ENCODE data around the gene AUTS2. TPM values are rescaled to one million over a fixed set of nuclear protein-coding genes. Genes with fewer than 3 reads are reported as not detected.

The AUTS2 gene
- polyA plus RNA-seq, 1 donor (not counting 4 experiments of a cell fraction or from before 2014, with no cell fraction given) = 4.7 TPM

GRCh38 chr7:70178787-70179186 lies 580.5 kb downstream of the AUTS2 start:
- DNase-seq (ENCODE audit: low read depth, low spot score) (peak; percentile 48), FAIRE-seq (peak; percentile 52)
- no peaks in the 10 kb centered on the region for H3K9me3 ChIP-seq (ENCODE audit: control insufficient read depth, low read depth, low read length)
- H3K4me3 ChIP-seq (ENCODE audit: control insufficient read depth in 2 of 3, extremely low read depth in 1 of 3, insufficient read depth in 2 of 3, low read depth in 1 of 3, low read length in 3 of 3) = no peak overlapping the region
- no peak overlapping the region for H3K27ac ChIP-seq (ENCODE audit: control insufficient read depth, insufficient read depth, low read length)
- dilution Hi-C loops (cut with MboI; ENCODE audit: extremely low pct_ligation_motif_present, low sequenced_read_pairs) = no loop called here
- H3K4me2 ChIP-seq (ENCODE audit: control insufficient read depth, extremely low read depth, insufficient read depth, low read depth, low read length) = no peak overlapping the region
- no peaks in the 10 kb centered on the region for H3K79me2 ChIP-seq (ENCODE audit: control insufficient read depth, insufficient read depth, low read length)
- no peaks in the 10 kb centered on the region for H4K20me1 ChIP-seq (ENCODE audit: control insufficient read depth, extremely low read depth, insufficient read depth, low read length)
- peaks cover 18% of the 10 kb centered on the region for H3K4me1 ChIP-seq (ENCODE audit: control insufficient read depth, extremely low read depth, insufficient read depth, low read length)
- no peaks in the 10 kb centered on the region for H3K9me1 ChIP-seq (ENCODE audit: control insufficient read depth, extremely low read depth, insufficient read depth, low read length)
- no peaks in the 10 kb centered on the region for H3K27me3 ChIP-seq (ENCODE audit: control insufficient read depth, extremely low read depth, insufficient read depth, low read length)
- TF ChIP-seq CTCF (optimal IDR thresholded peaks at IDR 0.05 in 1 of 3, IDR thresholded peaks at IDR 0.05 in 1 of 3, conservative IDR thresholded peaks at IDR 0.05 in 1 of 3; ENCODE audit: extremely low read depth in 1 of 3, insufficient read depth in 2 of 3, low read length in 3 of 3) = no peak
- no peak for TF ChIP-seq EZH2 (IDR thresholded peaks at IDR 0.05; ENCODE audit: low read length)
- no peak overlapping the region for H2AFZ ChIP-seq (ENCODE audit: control insufficient read depth, low read length)
- no peak overlapping the region for H3K9ac ChIP-seq (ENCODE audit: control insufficient read depth, extremely low read depth, insufficient read depth, low read length)
- no peaks in the 10 kb centered on the region for H3K36me3 ChIP-seq (ENCODE audit: control insufficient read depth in 2 of 2, extremely low read depth in 1 of 2, insufficient read depth in 2 of 2, low read length in 2 of 2)

- Histone ChIP-seq H3K36me3 (ENCODE audit: control insufficient read depth in 2 of 2, extremely low read depth in 1 of 2, insufficient read depth in 2 of 2, low read length in 2 of 2) (no peaks in the 10 kb centered on the region), H3K27ac (ENCODE audit: control insufficient read depth, insufficient read depth, low read length) (no peak overlapping the region), H3K9me3 (ENCODE audit: control insufficient read depth, low read depth, low read length) (no peaks in the 10 kb centered on the region), H3K9ac (ENCODE audit: control insufficient read depth, extremely low read depth, insufficient read depth, low read length) (no peak overlapping the region), H3K4me2 (ENCODE audit: control insufficient read depth, extremely low read depth, insufficient read depth, low read depth, low read length) (no peak overlapping the region), H3K79me2 (ENCODE audit: control insufficient read depth, insufficient read depth, low read length) (no peaks in the 10 kb centered on the region), H3K4me1 (ENCODE audit: control insufficient read depth, extremely low read depth, insufficient read depth, low read length) (peaks cover 14% of the 10 kb centered on the region), H4K20me1 (ENCODE audit: control insufficient read depth, extremely low read depth, insufficient read depth, low read length) (no peaks in the 10 kb centered on the region), H3K9me1 (ENCODE audit: control insufficient read depth, extremely low read depth, insufficient read depth, low read length) (no peaks in the 10 kb centered on the region), H2AFZ (ENCODE audit: control insufficient read depth, low read length) (no peak overlapping the region), H3K27me3 (ENCODE audit: control insufficient read depth, extremely low read depth, insufficient read depth, low read length) (no peaks in the 10 kb centered on the region), H3K4me3 (ENCODE audit: control insufficient read depth in 2 of 3, extremely low read depth in 1 of 3, insufficient read depth in 2 of 3, low read depth in 1 of 3, low read length in 3 of 3) (no peak overlapping the region)
- FAIRE-seq (no peak), DNase-seq (ENCODE audit: low read depth, low spot score) (no peak)
- TF ChIP-seq EZH2 (IDR thresholded peaks at IDR 0.05; ENCODE audit: low read length) (no peak), CTCF (optimal IDR thresholded peaks at IDR 0.05 in 1 of 3, IDR thresholded peaks at IDR 0.05 in 1 of 3, conservative IDR thresholded peaks at IDR 0.05 in 1 of 3; ENCODE audit: extremely low read depth in 1 of 3, insufficient read depth in 2 of 3, low read length in 3 of 3) (no peak)
- dilution Hi-C loops (cut with MboI; ENCODE audit: extremely low pct_ligation_motif_present, low sequenced_read_pairs) = no loop called here
Measured at GRCh38 chr7:70182521-70182920, 584.2 kb downstream of the AUTS2 start.
